WTC11 (cell line): Measurements from ENCODE around the gene ANKRD13D. TPM values are rescaled to one million over a fixed set of nuclear protein-coding genes. Genes with fewer than 3 reads are reported as not detected.

Experiments
- ATAC-seq: fragments of 200-7000 bp; cut with Tn5 transposase; 2 replicates; pipeline ENCODE4 v1.10.0; 2021; ENCODE audit warnings: mild to moderate bottlenecking, moderate library complexity
- CTCF ChIA-PET: fragments of 300-600 bp; sonication (Branson Sonifier 250); formaldehyde crosslinking; loops from one replicate; lab custom pipeline; 2021; ENCODE audit warnings: antibody characterized with exemption; lab: Charles Lee
- POLR2A ChIA-PET: fragments of 350-600 bp; sonication (Branson Sonifier 250); formaldehyde crosslinking; loops from one replicate; lab custom pipeline; 2021; ENCODE audit warnings: antibody characterized with exemption; lab: Charles Lee
- DNase-seq: peaks from one replicate; pipeline ENCODE4 v3.0.0; 2021; ENCODE audit warnings: low spot score
- H3K27ac Mint-ChIP-seq: 2 replicates; pipeline ENCODE4 v1.8.0; 2021; ENCODE audit warnings: mixed read lengths
- H3K27me3 Mint-ChIP-seq: 2 replicates; pipeline ENCODE4 v1.8.0; 2021; ENCODE audit warnings: low read depth, mild to moderate bottlenecking, moderate library complexity, mixed read lengths
- H3K36me3 Mint-ChIP-seq: 2 replicates; pipeline ENCODE4 v1.8.0; 2021; ENCODE audit warnings: mixed read lengths
- H3K4me1 Mint-ChIP-seq: 2 replicates; pipeline ENCODE4 v1.8.0; 2022; ENCODE audit warnings: mixed read lengths
- H3K4me3 Mint-ChIP-seq: 2 replicates; pipeline ENCODE4 v1.8.0; 2021; ENCODE audit warnings: mild to moderate bottlenecking, moderate library complexity, mixed read lengths
- H3K9me3 Mint-ChIP-seq: 2 replicates; pipeline ENCODE4 v1.8.0; 2021; ENCODE audit warnings: mixed read lengths
- ELF4 ChIP-seq: sonication (generic); formaldehyde crosslinking; IDR thresholded peaks from 2 replicates; pipeline ENCODE4 v1.8.1; 2022; ENCODE audit warnings: low read depth, mild to moderate bottlenecking, moderate library complexity, missing genetic modification reagents
- EMX1 ChIP-seq: fragments of 250-450 bp; sonication (Bioruptor Pico); IDR thresholded peaks from 2 replicates; pipeline ENCODE4 v1.8.0; 2021; ENCODE audit warnings: mild to moderate bottlenecking
- ETV6 ChIP-seq: sonication (generic); formaldehyde crosslinking; IDR thresholded peaks from 2 replicates; pipeline ENCODE4 v1.8.1; 2022; ENCODE audit warnings: mild to moderate bottlenecking, missing genetic modification reagents
- FOXK1 ChIP-seq: sonication (generic); formaldehyde crosslinking; IDR thresholded peaks from 2 replicates; pipeline ENCODE4 v1.8.0; 2022; ENCODE audit warnings: mild to moderate bottlenecking, moderate library complexity, missing genetic modification reagents
- GRHL2 ChIP-seq: fragments of 250-450 bp; sonication (Bioruptor Pico); IDR thresholded peaks from 2 replicates; pipeline ENCODE4 v1.8.0; 2022; ENCODE audit warnings: mild to moderate bottlenecking, moderate library complexity; ENCODE audit not compliant: insufficient replicate concordance, severe bottlenecking
- IRF2 ChIP-seq: sonication (generic); formaldehyde crosslinking; IDR thresholded peaks from 2 replicates; pipeline ENCODE4 v1.8.0; 2022; ENCODE audit warnings: low read depth, missing genetic modification reagents, borderline replicate concordance
- JUN ChIP-seq: sonication (generic); formaldehyde crosslinking; IDR thresholded peaks from 2 replicates; pipeline ENCODE4 v1.8.0; 2023; ENCODE audit warnings: mild to moderate bottlenecking, missing genetic modification reagents
- MLX ChIP-seq: sonication (generic); formaldehyde crosslinking; IDR thresholded peaks from 2 replicates; pipeline ENCODE4 v1.8.1; 2023; ENCODE audit warnings: mild to moderate bottlenecking, missing genetic modification reagents, moderate library complexity
- MXD4 ChIP-seq: fragments of 250-450 bp; sonication (Bioruptor Pico); IDR thresholded peaks from 2 replicates; pipeline ENCODE4 v1.8.0; 2021; ENCODE audit warnings: mild to moderate bottlenecking, moderate library complexity, borderline replicate concordance
- NR1H2 ChIP-seq: sonication (generic); formaldehyde crosslinking; IDR thresholded peaks from 2 replicates; pipeline ENCODE4 v1.9.0; 2021; ENCODE audit warnings: mild to moderate bottlenecking, moderate library complexity, missing genetic modification reagents
- NR2C2 ChIP-seq: sonication (generic); formaldehyde crosslinking; IDR thresholded peaks from 2 replicates; pipeline ENCODE4 v1.8.0; 2022; ENCODE audit warnings: mild to moderate bottlenecking, missing genetic modification reagents
- NR3C1 ChIP-seq: sonication (generic); formaldehyde crosslinking; conservative IDR thresholded peaks from 2 replicates; pipeline ENCODE4 v1.8.1; 2023; ENCODE audit warnings: low read depth, mild to moderate bottlenecking, missing genetic modification reagents
- PRDM15 ChIP-seq: sonication (generic); formaldehyde crosslinking; IDR thresholded peaks from 2 replicates; pipeline ENCODE4 v1.8.0; 2022; ENCODE audit warnings: missing genetic modification reagents
- PRRX2 ChIP-seq: fragments of 250-450 bp; sonication (Bioruptor Pico); IDR thresholded peaks from 2 replicates; pipeline ENCODE4 v1.8.0; 2021; ENCODE audit warnings: mild to moderate bottlenecking
- RELA ChIP-seq: sonication (generic); formaldehyde crosslinking; IDR thresholded peaks from 2 replicates; pipeline ENCODE4 v1.8.1; 2022; ENCODE audit warnings: missing genetic modification reagents, mild to moderate bottlenecking, borderline replicate concordance
- RORB ChIP-seq: fragments of 250-450 bp; sonication (Bioruptor Pico); IDR thresholded peaks from 2 replicates; pipeline ENCODE4 v1.9.0; 2021; ENCODE audit warnings: mild to moderate bottlenecking
- SMAD3 ChIP-seq: sonication (generic); formaldehyde crosslinking; IDR thresholded peaks from 2 replicates; pipeline ENCODE4 v1.8.0; 2022; ENCODE audit warnings: missing genetic modification reagents, mild to moderate bottlenecking, borderline replicate concordance
- SMAD4 ChIP-seq: sonication (generic); formaldehyde crosslinking; IDR thresholded peaks from 2 replicates; pipeline ENCODE4 v1.8.0; 2022; ENCODE audit warnings: mild to moderate bottlenecking, missing genetic modification reagents
- ZBTB43 ChIP-seq: sonication (generic); formaldehyde crosslinking; IDR thresholded peaks from 2 replicates; pipeline ENCODE4 v1.8.1; 2023; ENCODE audit warnings: mild to moderate bottlenecking, missing genetic modification reagents
- ZNF263 ChIP-seq: sonication (generic); formaldehyde crosslinking; IDR thresholded peaks from 2 replicates; pipeline ENCODE4 v1.8.1; 2022; ENCODE audit warnings: low read depth, mild to moderate bottlenecking, moderate library complexity, missing genetic modification reagents
- ZNF396 ChIP-seq: fragments of 250-450 bp; sonication (Bioruptor Pico); IDR thresholded peaks from 2 replicates; pipeline ENCODE4 v1.8.0; 2021; ENCODE audit warnings: mild to moderate bottlenecking, moderate library complexity, borderline replicate concordance
- ZNF416 ChIP-seq: fragments of 250-450 bp; sonication (Bioruptor Pico); IDR thresholded peaks from 2 replicates; pipeline ENCODE4 v1.9.0; 2021; ENCODE audit warnings: mild to moderate bottlenecking, inconsistent platforms
- total RNA-seq: library from RNA; stranded (reverse); gene quantifications from 3 replicates; pipeline ENCODE4 v1.2.3, GENCODE V29; 2021
- TF ChIP-seq, protein P1 (sequence below): sonication (generic); formaldehyde crosslinking; IDR thresholded peaks from 2 replicates; pipeline ENCODE4 v1.8.0; 2022; ENCODE audit warnings: mild to moderate bottlenecking, missing genetic modification reagents
- TF ChIP-seq, protein P2 (sequence below): sonication (generic); formaldehyde crosslinking; IDR thresholded peaks from 2 replicates; pipeline ENCODE4 v1.8.1; 2022; ENCODE audit warnings: missing genetic modification reagents, borderline replicate concordance

ANKRD13D gene
- total RNA-seq, 1 experiment from 2014 or later, result 55.5 TPM

DNA sequence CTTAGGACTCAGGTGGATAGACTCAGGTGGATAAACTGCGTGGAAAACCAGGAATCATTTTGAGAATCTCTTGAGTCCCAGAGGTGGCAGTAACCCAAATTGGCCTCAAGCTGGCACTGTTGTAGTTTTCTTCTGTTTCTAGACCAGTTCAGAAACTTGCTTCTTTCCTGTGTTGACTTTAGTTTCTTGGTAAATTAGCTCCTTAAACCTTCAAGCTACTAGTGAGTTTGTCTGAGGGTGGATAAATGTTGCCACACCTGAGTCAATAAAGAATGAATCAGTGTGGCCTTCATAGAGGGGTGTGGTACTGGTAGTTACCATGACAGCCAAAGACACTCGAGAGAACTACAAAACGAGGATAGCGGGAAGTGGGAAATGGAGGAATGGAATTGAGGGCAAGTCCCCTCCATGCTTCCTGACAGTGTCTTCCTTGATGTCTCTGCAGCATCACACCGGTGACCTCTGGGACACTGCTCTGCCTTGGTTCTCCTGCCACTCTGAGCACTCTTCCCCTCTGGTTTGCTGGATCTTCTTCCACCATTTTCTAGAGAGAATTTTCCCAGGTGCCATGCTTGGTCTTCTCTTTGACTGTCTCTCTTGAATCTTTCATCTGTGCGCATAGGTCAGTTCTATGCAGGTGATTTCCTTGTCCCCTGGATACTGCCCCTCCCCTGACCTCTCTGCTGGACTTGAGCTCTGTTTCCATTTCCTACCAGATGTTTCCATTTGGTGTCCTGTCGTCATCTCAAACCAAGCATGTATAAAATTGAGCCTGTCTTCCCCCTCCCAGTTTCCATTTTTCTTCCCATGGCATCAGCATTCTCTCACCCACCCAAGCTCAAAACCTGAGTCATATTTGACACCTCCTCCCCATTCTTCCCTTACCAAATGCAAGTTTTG, 57.1 kb downstream of the ANKRD13D start (continued):
- TF ChIP-seq EMX1 (CRISPR knock-in tag) (no peak), NR3C1 (CRISPR knock-in tag) (no peak), FOXK1 (CRISPR knock-in tag) (no peak)

DNA sequence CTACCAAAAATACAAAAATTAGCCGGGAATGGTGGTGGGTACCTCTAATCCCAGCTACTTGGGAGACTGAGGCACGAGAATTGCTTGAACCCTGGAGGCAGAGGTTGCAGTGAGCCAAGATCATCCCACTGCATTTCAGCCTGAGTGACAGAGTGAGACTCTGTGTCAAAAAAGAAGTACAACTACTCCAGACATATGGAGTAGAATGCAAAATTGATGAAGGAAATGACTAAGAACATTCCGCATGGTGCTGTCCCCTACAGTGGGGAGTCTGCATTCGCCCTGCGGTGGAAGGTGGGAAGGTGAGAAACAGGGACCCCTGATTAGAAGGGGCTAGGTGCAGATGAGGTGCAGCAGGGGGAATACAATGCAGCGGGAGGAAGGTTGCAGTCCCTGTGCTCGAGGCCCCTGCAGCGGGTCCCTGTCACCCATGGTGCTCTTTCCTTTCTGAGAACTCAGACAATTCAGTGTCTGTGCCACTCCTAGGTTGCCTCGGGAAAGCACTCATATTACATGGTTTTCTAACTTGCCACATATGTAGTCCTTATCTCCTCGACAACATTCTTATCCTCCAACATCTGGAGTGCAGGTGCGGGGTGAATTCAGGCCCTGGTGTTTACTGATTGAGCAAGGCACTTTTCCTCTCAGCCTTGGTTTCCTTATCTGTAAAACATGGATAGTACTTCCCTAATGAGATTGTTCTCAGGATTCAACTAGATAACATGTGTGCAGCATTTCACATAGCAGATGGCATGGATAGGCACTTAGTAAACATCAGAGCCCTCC, 59.1 kb downstream of the ANKRD13D start:
- Mint-ChIP-seq H3K4me1 (peaks cover 15% of the 10 kb centered on the region), H3K27me3 (no peaks in the 10 kb centered on the region; the same call in 1 of the 2 replicates), H3K36me3 (no peaks in the 10 kb centered on the region), H3K4me3 (no peak overlapping the region)
- DNase-seq, result no peak
- POLR2A ChIA-PET, result no interaction called here
- CTCF ChIA-PET, result interaction anchor here (1.2 to 10.1 kb wide), 3 partner anchors 23 to 33 kb away, joined by 3 to 842 read pairs (median 61); partner anchors contain the start of gene CLCF1
- TF ChIP-seq ZNF396 (no peak), NR3C1 (CRISPR knock-in tag) (no peak), ZNF263 (CRISPR knock-in tag) (no peak), NR2C2 (no peak), IRF2 (CRISPR knock-in tag) (no peak), PRRX2 (CRISPR knock-in tag) (no peak), PRDM15 (no peak), MLX (no peak), FOXK1 (CRISPR knock-in tag) (no peak), SMAD3 (CRISPR knock-in tag) (no peak), ZNF416 (CRISPR knock-in tag) (no peak), SMAD4 (CRISPR knock-in tag) (no peak), ELF4 (no peak), JUN (CRISPR knock-in tag) (no peak), ETV6 (CRISPR knock-in tag) (no peak), GRHL2 (CRISPR knock-in tag) (no peak), MXD4 (CRISPR knock-in tag) (no peak)
- TF ChIP-seq, all 79 proteins: peak for 0
- no peak for ATAC-seq
- H3K9me3 Mint-ChIP-seq, result no peaks in the 10 kb centered on the region
- no peak overlapping the region for H3K27ac Mint-ChIP-seq

DNA sequence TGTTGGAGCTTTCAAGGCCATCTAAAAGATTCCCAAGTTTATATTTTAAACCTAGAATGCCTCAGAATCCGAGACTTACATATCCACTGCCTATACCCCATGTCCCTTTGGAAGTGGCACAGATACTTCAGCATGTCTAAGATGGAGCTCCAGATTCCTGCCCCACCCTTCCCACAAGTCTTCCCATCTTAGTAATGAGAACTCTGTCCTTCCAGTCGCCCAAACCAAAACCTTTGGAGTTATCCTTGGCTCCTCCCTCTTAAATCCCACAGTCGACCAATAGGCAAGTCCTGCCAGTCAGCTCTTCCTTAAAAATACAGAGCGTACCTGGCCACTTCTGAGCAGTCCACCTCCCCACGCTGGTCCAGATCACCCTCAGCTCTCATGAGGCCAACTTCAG, 59.9 kb downstream of the ANKRD13D start:
- Mint-ChIP-seq H3K4me1 (peaks cover 18% of the 10 kb centered on the region), H3K4me3 (no peak overlapping the region), H3K36me3 (no peaks in the 10 kb centered on the region), H3K9me3 (no peaks in the 10 kb centered on the region), H3K27ac (no peak overlapping the region), H3K27me3 (no peaks in the 10 kb centered on the region; the same call in 1 of the 2 replicates)
- ATAC-seq (no peak), DNase-seq (no peak)
- ChIA-PET POLR2A (no interaction called here), CTCF (interaction anchor here (0.8 to 10.1 kb wide), 5 partner anchors 27 to 87 kb away, joined by 3 to 842 read pairs (median 4); partner anchors contain the start of genes CLCF1 and RAD9A)
- TF ChIP-seq, protein P1, sequence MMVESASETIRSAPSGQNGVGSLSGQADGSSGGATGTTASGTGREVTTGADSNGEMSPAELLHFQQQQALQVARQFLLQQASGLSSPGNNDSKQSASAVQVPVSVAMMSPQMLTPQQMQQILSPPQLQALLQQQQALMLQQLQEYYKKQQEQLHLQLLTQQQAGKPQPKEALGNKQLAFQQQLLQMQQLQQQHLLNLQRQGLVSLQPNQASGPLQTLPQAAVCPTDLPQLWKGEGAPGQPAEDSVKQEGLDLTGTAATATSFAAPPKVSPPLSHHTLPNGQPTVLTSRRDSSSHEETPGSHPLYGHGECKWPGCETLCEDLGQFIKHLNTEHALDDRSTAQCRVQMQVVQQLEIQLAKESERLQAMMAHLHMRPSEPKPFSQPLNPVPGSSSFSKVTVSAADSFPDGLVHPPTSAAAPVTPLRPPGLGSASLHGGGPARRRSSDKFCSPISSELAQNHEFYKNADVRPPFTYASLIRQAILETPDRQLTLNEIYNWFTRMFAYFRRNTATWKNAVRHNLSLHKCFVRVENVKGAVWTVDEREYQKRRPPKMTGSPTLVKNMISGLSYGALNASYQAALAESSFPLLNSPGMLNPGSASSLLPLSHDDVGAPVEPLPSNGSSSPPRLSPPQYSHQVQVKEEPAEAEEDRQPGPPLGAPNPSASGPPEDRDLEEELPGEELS (CRISPR knock-in tag), result no peak
- TF ChIP-seq ZBTB43 (no peak), RORB (CRISPR knock-in tag) (no peak), RELA (CRISPR knock-in tag) (no peak), NR1H2 (no peak)
- TF ChIP-seq, protein P2, sequence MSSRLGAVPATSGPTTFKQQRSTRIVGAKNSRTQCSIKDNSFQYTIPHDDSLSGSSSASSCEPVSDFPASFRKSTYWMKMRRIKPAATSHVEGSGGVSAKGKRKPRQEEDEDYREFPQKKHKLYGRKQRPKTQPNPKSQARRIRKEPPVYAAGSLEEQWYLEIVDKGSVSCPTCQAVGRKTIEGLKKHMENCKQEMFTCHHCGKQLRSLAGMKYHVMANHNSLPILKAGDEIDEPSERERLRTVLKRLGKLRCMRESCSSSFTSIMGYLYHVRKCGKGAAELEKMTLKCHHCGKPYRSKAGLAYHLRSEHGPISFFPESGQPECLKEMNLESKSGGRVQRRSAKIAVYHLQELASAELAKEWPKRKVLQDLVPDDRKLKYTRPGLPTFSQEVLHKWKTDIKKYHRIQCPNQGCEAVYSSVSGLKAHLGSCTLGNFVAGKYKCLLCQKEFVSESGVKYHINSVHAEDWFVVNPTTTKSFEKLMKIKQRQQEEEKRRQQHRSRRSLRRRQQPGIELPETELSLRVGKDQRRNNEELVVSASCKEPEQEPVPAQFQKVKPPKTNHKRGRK (CRISPR knock-in tag), result no peak
